ENCODE data around the gene JMJD1C. TPM values are rescaled to one million over a fixed set of nuclear protein-coding genes. Genes with fewer than 3 reads are reported as not detected.
A peak's percentile ranks its signal among the peaks of the same experiment; 100 is the strongest.

Gene JMJD1C
- total and polyA plus RNA-seq, 11 donors: 20.3 to 54.6 (median 34.1) TPM

DNA sequence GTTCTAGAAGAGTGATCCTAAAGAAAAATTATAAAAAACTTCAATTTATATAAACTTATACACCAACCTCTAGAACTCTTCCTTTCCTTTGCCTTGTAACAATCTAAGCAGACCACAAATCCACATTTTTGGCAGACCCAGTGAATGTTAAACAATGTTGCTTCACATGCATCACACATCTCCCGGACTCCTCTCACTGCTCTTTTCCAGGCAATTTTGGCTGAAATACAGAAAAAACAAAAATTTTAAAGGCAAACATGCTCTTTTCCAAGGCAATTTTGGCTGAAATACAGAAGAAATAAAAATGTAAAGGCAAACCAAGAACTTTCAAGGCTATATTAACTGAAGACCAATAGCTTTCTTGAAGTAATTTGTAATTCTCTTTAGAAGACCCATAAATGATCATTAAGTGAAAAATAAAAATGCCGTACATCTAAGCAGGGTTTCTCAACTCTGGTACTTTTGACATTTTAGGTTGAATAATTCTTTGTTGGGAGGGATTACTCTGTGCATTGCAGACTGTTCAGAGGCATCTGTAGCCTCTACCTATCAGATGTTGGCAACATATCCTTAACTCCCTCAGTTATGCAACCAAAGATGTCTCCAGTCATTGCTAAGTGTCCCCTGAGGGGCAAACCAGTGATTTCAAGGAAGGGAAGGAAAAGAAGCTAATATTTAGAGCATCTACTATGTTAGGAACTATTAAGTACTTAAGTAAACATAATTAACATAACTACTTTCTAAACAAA, 268.3 kb downstream of the JMJD1C start:
- H3K9me3 ChIP-seq: no peaks in the 10 kb centered on the region
- H3K36me3 ChIP-seq: peaks cover 0 to 94% (median 83%) of the 10 kb centered on the region in 9 donors
- intact Hi-C loops (cut with DNase I): no loop called here
- TF ChIP-seq, protein P1, sequence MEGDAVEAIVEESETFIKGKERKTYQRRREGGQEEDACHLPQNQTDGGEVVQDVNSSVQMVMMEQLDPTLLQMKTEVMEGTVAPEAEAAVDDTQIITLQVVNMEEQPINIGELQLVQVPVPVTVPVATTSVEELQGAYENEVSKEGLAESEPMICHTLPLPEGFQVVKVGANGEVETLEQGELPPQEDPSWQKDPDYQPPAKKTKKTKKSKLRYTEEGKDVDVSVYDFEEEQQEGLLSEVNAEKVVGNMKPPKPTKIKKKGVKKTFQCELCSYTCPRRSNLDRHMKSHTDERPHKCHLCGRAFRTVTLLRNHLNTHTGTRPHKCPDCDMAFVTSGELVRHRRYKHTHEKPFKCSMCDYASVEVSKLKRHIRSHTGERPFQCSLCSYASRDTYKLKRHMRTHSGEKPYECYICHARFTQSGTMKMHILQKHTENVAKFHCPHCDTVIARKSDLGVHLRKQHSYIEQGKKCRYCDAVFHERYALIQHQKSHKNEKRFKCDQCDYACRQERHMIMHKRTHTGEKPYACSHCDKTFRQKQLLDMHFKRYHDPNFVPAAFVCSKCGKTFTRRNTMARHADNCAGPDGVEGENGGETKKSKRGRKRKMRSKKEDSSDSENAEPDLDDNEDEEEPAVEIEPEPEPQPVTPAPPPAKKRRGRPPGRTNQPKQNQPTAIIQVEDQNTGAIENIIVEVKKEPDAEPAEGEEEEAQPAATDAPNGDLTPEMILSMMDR (IDR thresholded peaks at IDR 0.05): no peak
- no peak for TF ChIP-seq POLR2A (IDR thresholded peaks at IDR 0.05)
- H3K27ac ChIP-seq: peak overlapping the region in 4 of 12 donors; percentile 0 to 50 (median 20)
- H3K27me3 ChIP-seq: no peaks in the 10 kb centered on the region
- peaks cover 0 to 38% (median 4%) of the 10 kb centered on the region in 12 donors for H3K4me1 ChIP-seq
- no peak overlapping the region for H3K4me3 ChIP-seq
- 64 to 81% (median 72%) methylated on average over 2 of the region's 2 CpGs for WGBS, 4 donors
- ATAC-seq (peak in 2 of 4 donors; percentile 53 to 61), DNase-seq (no peak)

DNA sequence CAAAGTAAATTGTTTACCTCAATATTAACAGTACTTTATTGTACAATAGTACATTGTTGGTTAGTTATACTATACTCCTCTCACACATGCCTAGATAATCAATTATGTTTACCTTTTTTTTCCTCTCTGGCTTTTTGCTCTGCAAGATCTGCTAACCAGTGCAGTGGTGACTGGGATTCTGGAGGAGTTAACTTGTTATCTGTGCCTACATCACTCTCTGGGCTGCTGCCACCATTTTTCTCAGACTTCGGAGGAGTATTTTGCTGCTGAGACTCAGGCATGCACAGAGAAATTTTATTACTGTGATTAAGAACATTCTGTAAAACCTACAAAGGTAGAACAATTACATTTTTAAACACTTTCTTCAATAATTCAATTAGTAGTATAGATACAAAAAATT, 273.0 kb downstream of the JMJD1C start:
- TF ChIP-seq, protein P1 (IDR thresholded peaks at IDR 0.05): no peak
- TF ChIP-seq POLR2A (IDR thresholded peaks at IDR 0.05): no peak
- no peaks in the 10 kb centered on the region for H3K27me3 ChIP-seq
- peaks cover 0 to 13% (median 2%) of the 10 kb centered on the region in 12 donors for H3K4me1 ChIP-seq
- ATAC-seq (no peak), DNase-seq (no peak)
- H3K9me3 ChIP-seq: no peaks in the 10 kb centered on the region
- WGBS, 4 donors: 30 to 44% (median 33%) methylated on average over 1 of the region's 1 CpG
- peaks cover 0 to 100% (median 97%) of the 10 kb centered on the region in 9 donors for H3K36me3 ChIP-seq
- H3K4me3 ChIP-seq: no peak overlapping the region
- intact Hi-C loops (cut with DNase I): no loop called here
- peak overlapping the region in 1 of 12 donors; percentile 24 for H3K27ac ChIP-seq

DNA sequence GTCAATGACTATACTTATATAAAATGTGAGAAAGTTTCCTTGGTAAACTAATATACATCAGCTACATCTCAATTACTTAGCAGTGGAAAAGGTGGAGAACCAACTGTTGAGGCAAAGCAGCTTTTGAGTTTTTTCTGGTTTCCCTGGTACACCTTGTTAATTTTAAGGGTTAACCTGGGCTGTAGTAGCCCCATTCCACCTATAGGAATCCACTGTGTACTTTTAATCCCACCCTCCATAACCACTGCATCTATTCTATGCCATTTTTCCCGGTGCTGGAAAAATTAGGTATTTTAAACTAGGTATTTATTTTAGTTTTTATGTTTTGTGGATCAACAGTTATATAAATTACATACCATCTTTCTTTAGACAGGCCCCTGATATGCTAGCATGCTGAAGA, 290.2 kb downstream of the JMJD1C start:
- DNase-seq (no peak), ATAC-seq (no peak)
- intact Hi-C loops (cut with DNase I): no loop called here
- no peak overlapping the region for H3K4me3 ChIP-seq
- peak overlapping the region in 1 of 12 donors; percentile 15 for H3K27ac ChIP-seq
- no peaks in the 10 kb centered on the region for H3K27me3 ChIP-seq
- TF ChIP-seq, protein P1 (IDR thresholded peaks at IDR 0.05): no peak
- no peak for TF ChIP-seq POLR2A (IDR thresholded peaks at IDR 0.05)
- H3K9me3 ChIP-seq: no peaks in the 10 kb centered on the region
- H3K4me1 ChIP-seq: peaks cover 0 to 42% (median 8%) of the 10 kb centered on the region in 12 donors
- peaks cover 0 to 91% (median 85%) of the 10 kb centered on the region in 9 donors for H3K36me3 ChIP-seq
- 93 to 95% (median 93%) methylated on average over 1 of the region's 1 CpG for WGBS, 4 donors

DNA sequence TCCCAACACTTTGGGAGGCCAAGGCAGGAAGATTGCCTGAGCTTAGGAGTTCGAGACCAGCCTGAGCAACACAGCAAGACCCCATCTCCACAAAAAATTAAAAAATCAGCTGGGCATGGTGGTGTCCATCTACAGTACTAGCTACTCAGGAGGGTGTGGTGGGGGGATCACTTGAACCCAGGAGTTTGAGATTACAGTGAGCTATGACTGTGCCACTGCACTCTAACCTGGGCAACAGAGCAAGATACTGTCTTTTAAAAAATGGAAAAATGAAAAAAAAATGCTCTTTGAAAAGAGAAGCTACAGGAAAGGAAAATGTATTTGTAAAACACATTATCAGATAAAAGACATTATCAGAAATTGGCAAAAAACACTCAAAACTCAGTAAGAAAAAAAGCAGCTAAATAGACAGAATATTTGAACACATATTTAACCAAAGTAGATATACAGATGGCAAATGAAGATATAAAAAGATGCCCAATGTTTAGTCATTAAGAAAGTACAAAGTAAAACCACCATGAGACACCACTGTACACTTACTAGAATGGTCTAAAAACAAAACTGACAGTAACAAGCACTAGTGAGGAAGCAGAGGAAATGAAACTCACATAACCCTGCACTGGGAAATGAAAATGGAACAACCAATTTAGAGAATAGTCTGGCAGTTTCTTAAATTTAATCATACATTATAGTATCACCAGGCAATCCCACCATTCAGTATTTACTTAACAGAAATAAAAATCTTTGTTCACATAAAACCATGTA, 292.1 kb downstream of the JMJD1C start:
- DNase-seq (no peak), ATAC-seq (peak in 2 of 4 donors; percentile 44 to 45)
- TF ChIP-seq, protein P1 (IDR thresholded peaks at IDR 0.05): no peak
- TF ChIP-seq POLR2A (IDR thresholded peaks at IDR 0.05): no peak
- peaks cover 0 to 90% (median 84%) of the 10 kb centered on the region in 9 donors for H3K36me3 ChIP-seq
- 98 to 100% (median 100%) methylated on average over 1 of the region's 1 CpG for WGBS, 4 donors
- intact Hi-C loops (cut with DNase I): loop anchor here in 2 of 10 donors (5.0 kb wide), 1 partner anchor 34 kb away; no protein-coding TSS in a partner anchor
- H3K9me3 ChIP-seq: no peaks in the 10 kb centered on the region
- H3K27ac ChIP-seq: peak overlapping the region in 1 of 12 donors; percentile 73
- H3K4me3 ChIP-seq: no peak overlapping the region
- no peaks in the 10 kb centered on the region for H3K27me3 ChIP-seq
- peaks cover 0 to 60% (median 9%) of the 10 kb centered on the region in 12 donors for H3K4me1 ChIP-seq
